NK-92 (cell line): Measurements from ENCODE around the gene UQCC2.

Source experiments
- DNase-seq: peaks from one replicate; lab custom pipeline; 2025; ENCODE audit not compliant: unreplicated experiment; lab: John Stamatoyannopoulos, UW

UQCC2 gene

DNA sequence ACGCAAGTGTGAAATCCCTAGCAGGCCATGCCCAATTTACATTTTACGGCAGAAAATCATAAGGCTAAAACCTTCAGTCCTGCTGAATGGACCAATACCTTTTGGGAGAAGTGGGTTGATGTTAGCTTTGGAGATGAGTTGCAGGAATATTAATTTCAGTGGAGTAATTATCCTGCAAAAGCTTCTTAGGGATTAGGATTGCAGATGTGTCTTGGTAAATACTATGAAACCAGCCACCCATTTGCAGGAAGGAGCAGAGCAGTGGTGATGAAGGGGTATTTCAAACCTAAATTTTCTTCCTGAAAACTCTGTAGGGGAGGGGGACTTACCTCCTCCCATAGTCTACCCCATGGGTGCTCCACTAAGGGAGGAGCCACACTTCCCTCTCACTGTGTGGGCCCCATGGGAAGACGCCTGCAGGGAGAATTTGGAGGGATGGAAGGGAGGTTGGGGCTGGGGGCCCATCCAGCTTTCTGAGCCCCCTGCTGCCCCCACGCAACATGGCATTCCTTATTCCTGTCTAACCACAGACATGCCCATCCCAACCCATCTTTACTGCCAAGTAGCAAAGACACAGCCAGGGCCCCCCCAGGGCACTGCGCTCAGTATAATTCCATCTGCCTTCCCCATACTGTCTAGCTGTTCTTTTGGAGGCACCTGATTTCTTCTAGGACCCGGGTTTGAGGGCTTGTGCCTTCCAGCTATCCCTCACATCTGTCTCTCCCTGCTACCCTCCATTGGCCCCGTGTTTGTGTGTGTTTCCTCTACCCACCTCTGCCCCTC, 14.6 kb upstream of the UQCC2 start:
- DNase-seq: no peak

DNA sequence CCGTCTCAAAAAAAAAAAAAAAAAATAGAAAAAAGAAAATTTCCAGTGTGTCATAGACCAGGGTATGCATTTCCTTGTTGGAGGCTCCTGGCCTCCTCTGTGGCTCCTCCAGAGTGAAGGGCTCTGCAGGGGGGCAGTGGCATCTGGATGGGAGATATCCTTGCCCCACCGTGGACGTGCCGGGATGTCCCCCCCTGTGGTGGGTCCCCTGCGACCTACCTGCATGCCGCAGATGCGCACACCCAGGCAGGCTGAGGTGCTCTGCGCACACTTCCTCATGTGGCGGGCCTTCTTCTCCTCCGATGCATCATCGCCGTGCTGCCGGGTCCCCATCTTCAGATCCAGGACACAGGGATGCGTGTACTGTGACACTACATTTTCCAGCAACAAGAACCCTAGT, 13.7 kb upstream of the UQCC2 start:
- no peak for DNase-seq

DNA sequence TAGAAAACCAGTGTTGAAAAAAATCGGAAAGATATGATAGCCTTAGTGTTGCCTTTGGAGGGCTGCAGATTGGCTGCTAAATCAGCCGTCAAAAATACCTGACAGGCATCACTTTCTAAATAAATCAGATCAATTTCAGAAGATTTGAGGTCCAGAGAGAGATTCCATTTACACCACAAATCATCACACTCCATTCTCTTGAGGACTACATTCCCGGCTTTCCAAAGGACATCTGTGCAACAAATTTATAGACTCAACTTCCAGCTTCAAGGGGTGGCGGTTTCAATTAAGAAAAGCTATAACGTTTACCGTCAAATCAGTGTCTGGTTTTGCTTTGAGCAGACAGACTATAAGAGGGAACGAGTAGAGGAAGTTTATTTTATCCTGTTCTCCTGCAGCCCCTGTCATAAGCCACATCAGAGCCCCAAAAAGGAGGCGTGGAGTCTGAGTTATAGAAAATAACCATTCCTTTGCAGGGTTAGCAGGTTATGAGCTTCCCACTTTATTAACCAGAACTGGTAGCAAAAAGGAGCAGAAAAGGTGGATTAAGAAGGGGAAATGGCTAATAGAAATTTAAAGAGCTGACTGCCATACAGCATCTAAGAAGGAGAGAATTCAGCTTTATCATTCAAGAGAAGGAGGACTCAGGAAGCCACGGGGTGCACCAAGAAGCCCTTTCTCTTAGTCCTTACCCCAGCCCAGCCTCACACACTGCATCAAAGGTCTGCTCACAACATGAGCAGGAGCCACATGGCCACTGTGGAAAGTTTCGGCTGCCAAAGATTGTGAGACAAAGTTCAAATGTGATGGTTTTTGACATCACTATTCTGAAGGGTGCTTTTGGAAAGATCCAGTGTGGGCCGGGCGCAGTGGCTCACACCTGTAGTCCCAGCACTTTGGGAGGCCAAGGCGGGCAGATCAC, 12.9 kb upstream of the UQCC2 start:
- DNase-seq: no peak

DNA sequence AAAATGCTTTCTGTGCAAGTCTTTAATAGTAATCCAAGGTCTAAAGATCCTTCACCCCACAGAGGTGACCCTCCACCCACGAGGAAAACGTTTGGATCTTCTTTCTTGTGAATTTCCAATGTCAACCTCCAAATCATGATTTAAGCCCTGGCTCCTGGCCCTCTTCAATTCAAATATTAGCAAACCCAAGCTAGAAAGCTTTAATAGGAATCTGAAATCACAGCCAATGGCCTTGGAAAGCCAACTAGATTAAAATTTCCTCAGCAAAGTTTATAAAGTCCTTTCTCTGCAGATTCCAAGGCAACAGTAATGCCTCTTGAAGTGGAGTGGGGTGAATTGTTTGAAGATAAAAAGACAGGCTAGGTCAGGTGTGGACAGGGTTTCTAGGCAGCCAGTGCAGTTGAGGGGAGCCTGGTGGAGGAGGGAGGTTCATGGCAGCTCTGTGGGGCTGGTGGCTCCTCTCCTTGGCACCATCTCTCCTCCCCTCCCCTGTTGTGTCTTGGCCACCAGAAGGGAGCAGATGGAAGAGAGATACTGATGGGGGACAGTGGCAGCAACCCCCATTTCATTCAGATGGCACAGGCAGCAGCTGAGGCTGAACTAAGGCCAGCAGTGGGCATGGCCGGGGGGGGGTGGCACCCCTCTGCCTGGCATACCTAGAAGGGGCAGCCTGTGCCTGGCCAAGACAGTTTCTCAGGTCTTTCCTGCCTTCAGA, 12.0 kb upstream of the UQCC2 start:
- no peak for DNase-seq

DNA sequence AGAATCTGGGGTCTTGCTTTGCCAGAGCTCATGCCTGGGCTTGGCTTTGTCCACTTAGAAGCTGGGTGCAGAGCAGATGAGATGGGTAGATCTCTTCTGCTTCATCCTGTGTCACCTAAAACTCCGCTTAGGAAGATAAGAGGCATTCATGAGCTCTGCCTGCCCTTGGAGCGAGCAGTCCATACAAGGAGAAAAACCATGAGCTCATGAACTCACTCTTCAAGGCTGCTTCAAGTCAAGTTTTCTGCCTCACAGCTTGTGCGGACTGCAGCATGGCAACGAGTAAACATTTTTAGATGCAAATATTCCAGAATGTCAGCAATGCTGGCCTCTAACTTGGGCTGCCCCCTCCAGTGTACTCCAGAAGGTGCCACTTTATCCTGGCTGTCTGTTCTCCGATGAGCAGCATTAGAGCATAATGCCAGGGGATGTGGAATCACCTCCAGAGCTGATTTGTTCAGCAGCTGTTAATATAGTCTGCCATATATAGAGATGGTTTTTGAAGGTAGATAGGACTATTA, 10.7 kb upstream of the UQCC2 start:
- no peak for DNase-seq

DNA sequence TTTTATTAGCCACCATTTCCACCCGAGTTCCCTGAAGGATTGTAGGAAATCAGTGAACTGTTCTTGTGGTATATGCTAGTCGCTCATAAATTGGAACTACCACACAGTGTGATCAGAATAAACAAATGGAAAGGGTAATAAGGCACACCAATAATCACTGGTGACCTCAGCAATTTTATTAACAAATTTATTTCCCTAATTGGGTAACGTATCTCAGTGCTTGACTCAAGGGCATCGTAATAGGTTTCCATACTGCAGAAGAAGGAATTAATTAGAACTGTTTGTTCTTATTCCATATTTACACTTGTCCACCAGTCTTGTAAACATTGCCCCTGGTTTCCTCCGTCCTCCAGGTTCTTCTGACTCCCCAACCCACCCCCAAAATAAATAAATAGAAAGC, 10.0 kb upstream of the UQCC2 start:
- DNase-seq: no peak

DNA sequence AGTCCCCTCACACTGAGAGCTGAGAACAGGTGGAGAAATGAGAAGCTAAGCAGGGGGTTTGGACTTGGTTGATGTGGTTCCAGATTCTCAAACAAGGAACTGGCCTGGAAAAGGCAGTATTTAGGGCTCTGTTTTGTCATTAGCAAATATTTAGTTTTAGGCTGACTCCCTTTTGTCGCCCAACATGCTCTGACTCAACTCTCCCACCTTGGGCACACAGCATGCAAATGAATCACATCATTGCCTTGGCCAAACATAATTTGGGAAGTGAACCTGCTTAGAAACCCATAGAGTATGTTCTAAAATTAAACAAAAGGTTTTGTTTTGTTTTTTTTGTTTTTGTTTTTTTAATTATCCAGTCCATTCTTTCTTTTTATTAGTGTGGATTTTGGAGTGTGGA, 9.5 kb upstream of the UQCC2 start:
- no peak for DNase-seq

DNA sequence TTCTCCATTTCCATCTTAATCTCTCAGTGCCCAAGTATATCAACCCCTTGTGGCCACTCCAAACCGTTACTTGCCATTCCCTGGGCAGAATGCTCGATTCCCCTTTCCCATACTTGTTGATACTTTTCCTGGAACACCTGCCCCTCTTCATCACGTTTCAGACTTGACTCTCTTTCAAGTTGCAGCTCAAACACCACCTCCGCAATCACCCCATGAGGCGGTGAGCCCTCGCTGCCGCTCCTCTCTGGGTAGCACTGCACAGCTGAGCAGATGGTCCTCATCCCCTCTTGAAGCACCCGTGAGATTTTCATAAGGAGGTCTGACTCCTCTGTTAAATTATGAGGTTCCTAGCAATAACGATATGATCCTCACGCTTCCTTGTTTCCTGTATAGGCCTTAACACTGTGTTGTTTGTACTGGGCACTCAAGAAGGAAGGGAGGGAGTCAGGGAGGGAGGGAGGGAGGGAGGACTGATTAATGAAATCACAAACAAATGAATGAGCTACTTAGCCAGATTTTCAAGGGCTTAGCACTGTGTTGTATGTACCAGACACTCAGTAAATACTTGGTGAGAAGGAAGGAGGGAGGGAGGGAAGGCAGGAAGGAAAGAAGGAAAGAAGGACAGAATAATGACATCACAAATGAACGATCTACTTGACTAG, 8.0 kb upstream of the UQCC2 start:
- no peak for DNase-seq

DNA sequence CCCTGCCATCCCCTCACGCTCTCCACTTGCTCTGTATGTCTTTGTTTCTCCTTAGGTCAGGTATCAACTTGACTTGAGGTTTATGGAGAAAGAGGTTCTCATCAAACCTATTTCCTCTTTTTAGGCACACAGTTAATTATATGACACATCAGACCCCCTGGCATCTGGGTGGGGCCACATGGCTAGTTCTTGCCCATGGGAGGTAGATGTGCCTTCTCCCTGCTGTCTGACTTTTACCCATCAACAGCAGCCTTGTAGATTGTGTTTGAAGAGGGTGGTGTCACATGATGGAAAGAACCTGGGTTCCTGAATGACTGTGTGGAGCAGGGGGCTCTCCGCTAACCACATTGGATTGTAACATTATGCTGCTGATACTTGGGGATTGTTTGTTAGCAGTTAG, 7.2 kb upstream of the UQCC2 start:
- no peak for DNase-seq

DNA sequence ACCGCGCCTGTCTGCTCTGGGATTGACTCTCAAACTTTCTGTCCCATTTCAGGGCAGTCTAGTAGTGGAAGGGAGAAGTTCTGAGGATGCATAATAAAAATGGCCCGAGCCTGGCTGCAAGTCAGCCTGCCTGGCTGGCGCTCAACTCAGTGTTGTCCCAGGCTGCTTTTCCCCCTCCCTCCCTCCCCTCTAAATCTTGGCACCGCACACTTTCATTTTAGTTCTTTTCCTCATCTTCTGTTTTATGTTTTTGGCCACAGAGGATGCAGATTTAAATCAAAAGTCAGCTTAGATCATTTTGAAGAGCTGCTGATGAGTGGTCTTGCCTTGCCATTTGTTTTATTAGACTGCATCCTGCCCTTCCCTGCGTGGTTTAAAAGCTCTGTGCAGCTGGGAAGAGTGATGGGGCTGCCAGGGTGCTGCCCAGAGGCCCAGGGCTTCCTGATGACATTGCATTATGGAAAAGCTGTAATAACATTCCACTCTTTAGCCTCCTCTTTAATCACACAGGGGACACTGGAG, 6.5 kb upstream of the UQCC2 start:
- DNase-seq: no peak

DNA sequence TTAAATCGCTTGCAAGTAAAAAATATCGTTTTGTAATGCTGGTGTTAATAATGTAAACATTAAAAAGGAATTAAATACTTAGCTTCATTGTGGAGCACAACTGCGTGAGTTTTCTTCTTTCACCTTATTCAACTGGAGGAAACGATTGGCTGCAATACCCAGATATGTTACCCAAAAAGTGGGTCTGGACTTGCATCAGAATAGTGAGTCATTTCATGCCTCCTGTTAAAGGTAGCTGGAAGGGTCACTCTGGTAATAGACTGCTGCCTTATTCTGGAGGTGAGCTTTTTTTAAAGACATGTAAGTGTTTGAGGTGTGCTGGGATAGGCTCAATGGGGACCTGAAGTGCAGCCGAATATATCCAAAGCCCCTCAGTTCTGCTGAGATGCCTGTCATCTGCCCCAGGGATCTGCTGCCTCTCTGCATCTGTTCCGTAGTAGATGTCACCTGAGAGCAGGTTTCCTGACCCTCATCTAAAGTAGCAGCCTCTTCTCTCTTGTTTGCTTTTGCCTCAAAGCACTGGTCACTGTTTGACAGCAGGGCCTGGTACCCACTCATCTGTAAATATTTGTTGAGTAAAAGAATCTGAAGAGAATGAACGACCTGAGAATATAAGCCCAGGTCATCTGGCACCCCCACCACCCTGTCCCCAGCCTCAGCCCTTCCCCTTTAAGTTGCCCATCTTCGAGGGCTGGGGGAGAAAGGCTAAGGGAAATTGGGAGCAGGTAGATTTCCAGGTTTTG, 5.6 kb upstream of the UQCC2 start:
- no peak for DNase-seq

DNA sequence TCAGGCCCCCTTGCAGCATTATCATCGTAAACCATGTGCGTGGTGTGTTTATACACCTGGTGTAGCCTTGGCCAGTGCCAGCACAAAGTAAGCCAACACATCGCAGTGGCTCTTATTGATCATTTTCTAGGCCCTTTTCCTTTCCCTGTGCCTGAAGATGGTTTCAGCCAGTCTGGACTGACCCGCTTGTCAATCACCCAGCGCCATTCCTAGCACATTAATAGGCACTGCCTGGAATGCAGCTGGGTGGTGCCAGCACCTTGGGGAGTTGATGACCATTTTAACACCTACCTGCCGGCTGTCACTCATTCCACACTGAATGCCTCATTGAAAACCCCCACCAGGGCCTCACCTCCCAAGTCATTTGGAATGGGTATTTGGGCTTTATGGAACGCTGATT, 4.9 kb upstream of the UQCC2 start:
- no peak for DNase-seq

DNA sequence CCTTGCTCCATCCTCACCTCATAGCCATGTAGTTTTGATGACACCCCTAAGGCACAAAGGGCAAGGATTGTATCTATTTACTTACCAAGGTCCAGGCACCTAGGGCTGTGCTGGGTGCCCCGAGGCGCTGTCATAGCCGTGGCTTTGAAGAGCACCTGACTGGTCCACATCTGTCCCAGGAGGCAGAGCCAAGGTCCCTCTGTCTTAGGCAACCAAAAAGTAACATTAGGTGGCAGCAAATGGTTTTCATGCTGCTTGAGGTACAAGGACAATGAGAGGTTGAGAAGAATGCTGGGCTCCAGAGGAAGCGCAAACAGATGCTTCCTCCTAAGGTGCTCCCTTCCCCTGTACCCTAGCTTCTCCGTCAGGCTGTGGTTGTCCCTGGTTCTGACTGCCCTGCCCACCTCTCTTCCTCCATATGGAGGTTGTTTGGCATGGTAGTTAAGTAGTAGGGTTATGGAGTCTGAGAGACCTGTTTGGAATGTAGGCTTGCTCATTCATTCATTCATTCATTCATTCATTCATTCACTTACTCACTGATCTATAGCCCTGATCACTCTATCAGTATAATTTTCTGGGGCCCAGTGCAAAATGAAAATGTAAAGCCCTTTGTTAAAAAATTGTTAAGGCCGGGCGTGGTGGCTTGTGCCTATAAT, 3.0 kb upstream of the UQCC2 start:
- no peak for DNase-seq

DNA sequence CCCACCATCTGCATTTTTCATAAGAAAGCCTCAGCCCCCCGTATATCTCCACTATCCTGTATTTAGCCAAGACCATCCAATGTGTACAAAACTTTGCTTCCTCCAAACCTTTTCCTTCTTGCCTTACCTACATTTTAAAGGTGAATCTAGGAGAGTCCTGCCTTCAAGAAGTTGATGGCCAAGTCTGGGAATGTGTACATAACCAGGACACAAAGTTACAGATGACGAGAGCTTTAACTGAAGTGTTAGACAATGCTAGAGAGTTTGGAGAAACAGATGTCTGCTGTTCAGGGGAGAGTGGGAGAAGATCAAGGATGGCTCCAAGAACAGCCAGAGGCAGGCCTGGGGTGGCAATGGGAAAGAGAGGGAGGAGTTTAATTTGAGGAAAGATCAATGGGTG, 2.3 kb upstream of the UQCC2 start:
- DNase-seq: no peak

DNA sequence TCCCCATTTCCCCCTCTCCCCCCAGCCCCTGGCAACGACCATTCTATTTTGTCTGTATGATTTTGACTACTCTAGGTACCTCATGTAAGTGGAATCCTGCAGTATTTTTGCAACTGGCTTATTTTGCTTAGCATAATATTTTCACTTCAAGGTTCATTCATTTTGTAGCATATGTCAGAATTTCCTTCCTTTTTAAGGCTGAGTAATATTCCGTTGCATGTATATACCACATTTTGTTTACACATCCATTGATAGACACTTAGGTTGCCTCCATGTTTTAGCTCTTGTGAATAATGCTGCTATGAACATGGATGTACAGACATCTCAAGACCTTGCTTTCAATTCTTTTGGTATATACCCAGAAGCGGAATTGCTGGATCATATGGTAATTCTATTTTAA, 1.4 kb upstream of the UQCC2 start:
- no peak for DNase-seq

DNA sequence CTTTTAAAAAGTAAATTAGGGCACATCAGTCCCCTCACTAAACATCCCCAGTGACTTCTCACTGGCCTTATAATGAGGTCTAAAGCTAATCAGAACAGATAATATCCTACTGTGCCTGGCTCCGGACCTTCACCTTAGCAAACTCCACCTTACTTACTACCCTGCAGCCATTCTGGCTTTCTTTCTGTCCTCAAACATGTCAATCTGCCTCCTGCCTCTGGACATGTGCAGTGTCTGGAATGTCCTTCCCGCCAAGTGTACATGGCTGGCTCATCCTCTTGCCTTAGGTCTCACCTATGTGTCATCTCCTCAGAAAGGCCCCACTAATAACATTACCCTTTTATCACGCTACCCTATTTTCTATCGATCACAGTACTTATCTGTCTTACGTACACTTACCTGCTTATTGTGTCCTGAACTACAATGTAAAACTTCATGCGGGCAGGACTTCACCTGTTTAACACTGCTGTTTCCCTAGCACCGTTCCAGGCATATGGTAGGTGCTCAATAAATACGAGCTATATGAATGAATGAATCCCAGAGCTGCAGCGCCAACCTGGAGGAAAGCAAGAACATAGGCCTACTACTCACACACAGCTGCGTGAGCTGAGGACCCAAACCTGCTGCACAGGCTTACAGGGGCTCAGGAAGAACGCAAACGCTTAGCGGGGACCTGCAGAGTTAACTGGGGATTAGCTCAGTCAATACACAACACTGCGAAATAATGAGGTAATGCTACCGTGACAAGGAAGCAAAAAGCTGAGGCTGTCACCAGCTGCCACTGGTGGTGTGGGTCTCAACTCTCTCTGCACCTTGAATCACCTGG, 991 bp downstream of the UQCC2 start:
- DNase-seq: no peak

DNA sequence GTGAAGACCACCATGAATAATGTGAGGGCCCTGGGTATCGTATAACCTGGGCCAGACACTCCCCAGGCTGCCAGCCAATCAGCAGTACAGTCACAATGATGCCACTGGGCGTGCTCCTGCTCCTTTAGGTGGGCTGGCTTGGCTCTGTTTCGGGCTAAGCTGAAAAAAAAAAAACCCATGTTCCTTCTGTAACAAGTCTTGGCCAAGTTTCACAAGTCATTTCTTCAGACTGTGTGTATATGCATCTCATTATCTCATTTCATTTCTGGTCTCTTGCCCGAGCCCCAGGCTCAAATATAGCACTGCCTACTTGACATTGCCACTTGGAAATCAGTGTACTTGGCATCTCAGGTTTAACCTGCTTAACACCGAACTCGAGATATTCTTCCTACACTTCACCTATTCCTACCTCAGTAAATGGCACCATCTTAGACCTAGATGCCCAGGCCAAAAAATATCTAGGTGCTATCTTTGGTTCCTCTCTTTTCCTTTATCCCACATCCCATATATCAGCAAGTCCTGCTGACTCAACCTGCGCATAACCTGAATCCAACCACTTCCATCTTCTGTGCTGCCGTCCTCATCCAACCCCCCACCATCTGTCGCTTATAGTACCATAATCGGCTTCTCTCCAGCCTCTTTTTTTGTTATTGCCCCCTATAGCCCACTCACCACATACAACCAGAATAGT, 1.8 kb downstream of the UQCC2 start:
- no peak for DNase-seq
